Pericardium fibroblast (primary cell): Measurements from ENCODE around the gene AADACL3. TPM values are rescaled to one million over a fixed set of nuclear protein-coding genes. Genes with fewer than 3 reads are reported as not detected.

Source experiments
- total RNA-seq: library from RNA; depleted of rRNA; stranded (reverse); fragments of >200 nt; gene quantifications from 2 replicates; pipeline ENCODE4 v1.2.3, GENCODE V29; 2015

The AADACL3 gene, protein sequence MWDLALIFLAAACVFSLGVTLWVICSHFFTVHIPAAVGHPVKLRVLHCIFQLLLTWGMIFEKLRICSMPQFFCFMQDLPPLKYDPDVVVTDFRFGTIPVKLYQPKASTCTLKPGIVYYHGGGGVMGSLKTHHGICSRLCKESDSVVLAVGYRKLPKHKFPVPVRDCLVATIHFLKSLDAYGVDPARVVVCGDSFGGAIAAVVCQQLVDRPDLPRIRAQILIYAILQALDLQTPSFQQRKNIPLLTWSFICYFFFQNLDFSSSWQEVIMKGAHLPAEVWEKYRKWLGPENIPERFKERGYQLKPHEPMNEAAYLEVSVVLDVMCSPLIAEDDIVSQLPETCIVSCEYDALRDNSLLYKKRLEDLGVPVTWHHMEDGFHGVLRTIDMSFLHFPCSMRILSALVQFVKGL
- not detected in 2 replicates for total RNA-seq

GRCh38 chr1:12715896-12716437 is at the start of gene AADACL3:
Gene AADACL3, plus strand, starts transcription at chr1:12716110. Its CDS starts 67 bp downstream, at chr1:12716177.

GRCh38 chr1:12745992-12746323 is 30.0 kb downstream of the AADACL3 start, which contains the start of gene CFAP107:
Gene CFAP107, plus strand, starts transcription at chr1:12746200. Its CDS starts 231 bp downstream, at chr1:12746431.

GRCh38 chr1:12773438-12773837 is 57.5 kb downstream of the AADACL3 start, which contains the start of gene PRAMEF12:
Gene PRAMEF12, plus strand, starts transcription at chr1:12773738. Its CDS starts 1,130 bp downstream, at chr1:12774868.

Other genes starting within 250 kb of the AADACL3 start
- gene DHRS3, start 97.9 kb upstream of the AADACL3 start, total RNA-seq, result 66.5 and 71.6 TPM in 2 replicates
- 0.58 TPM in 1 of 2 replicates, not detected in the other for gene AADACL4, start 72.0 kb upstream of the AADACL3 start, total RNA-seq
- gene CFAP107, start 30.1 kb downstream of the AADACL3 start, total RNA-seq, result not detected in 2 replicates
- not detected in 2 replicates for gene PRAMEF12, start 57.6 kb downstream of the AADACL3 start, total RNA-seq
- gene PRAMEF1, start 75.3 kb downstream of the AADACL3 start, total RNA-seq, result not detected in 2 replicates
- not detected in 2 replicates for gene PRAMEF11, start 115.3 kb downstream of the AADACL3 start, total RNA-seq
- not detected in 2 replicates for gene HNRNPCL1, start 132.6 kb downstream of the AADACL3 start, total RNA-seq
- gene PRAMEF2, start 141.0 kb downstream of the AADACL3 start, total RNA-seq, result not detected in 2 replicates
- gene PRAMEF4, start 170.1 kb downstream of the AADACL3 start, total RNA-seq, result not detected in 2 replicates
- gene PRAMEF10, start 182.2 kb downstream of the AADACL3 start, total RNA-seq, result not detected in 2 replicates
- gene PRAMEF7, start 200.5 kb downstream of the AADACL3 start, total RNA-seq, result not detected in 2 replicates
- not detected in 2 replicates for gene PRAMEF6, start 231.5 kb downstream of the AADACL3 start, total RNA-seq